OCI-LY7 (cell line): ENCODE data around the gene IQCC. TPM values are rescaled to one million over a fixed set of nuclear protein-coding genes. Genes with fewer than 3 reads are reported as not detected.

Source experiments
- BruUV-seq: library from RNA; stranded (reverse); fragments of 400-500 nt; replicated peaks from 2 replicates; lab custom pipeline; 2021; lab: Mats Ljungman, UMichigan
- CTCF ChIA-PET: fragments of 300-600 bp; sonication (Branson Sonifier 250); formaldehyde crosslinking; loops from one replicate; lab custom pipeline; 2022; ENCODE audit warnings: antibody characterized with exemption; ENCODE audit not compliant: unreplicated experiment; lab: Charles Lee
- POLR2A ChIA-PET: fragments of 300-600 bp; sonication (Branson Sonifier 250); formaldehyde crosslinking; loops from one replicate; lab custom pipeline; 2022; ENCODE audit warnings: antibody characterized with exemption; lab: Charles Lee
- DNase-seq: peaks from one replicate; pipeline ENCODE4 v3.0.0-alpha.2; 2015; ENCODE audit warnings: low spot score
- H2AFZ ChIP-seq: fragments of 200-600 bp; sonication (generic), shearing (Covaris generic); 2 replicates; pipeline ENCODE4 v1.6.1; 2014; ENCODE audit warnings: mild to moderate bottlenecking, antibody characterized with exemption, low read length, moderate library complexity
- H3K27ac ChIP-seq: fragments of 200-600 bp; sonication (generic); 2 replicates; pipeline ENCODE4 v1.5.1; 2014; ENCODE audit warnings: mixed run types, low read depth, mild to moderate bottlenecking, moderate library complexity, low read length, inconsistent platforms; ENCODE audit not compliant: poor library complexity, severe bottlenecking
- H3K36me3 ChIP-seq: fragments of 200-600 bp; sonication (generic); 2 replicates; pipeline ENCODE4 v1.6.1; 2014; ENCODE audit warnings: mild to moderate bottlenecking, antibody characterized with exemption, low read length, moderate library complexity, mixed read lengths; ENCODE audit not compliant: insufficient read depth
- H3K4me1 ChIP-seq: fragments of 200-600 bp; sonication (generic); 2 replicates; pipeline ENCODE4 v1.5.1; 2014; ENCODE audit warnings: mild to moderate bottlenecking, low read length; ENCODE audit not compliant: insufficient read depth, poor library complexity, severe bottlenecking
- H3K4me2 ChIP-seq: fragments of 200-600 bp; sonication (generic); 2 replicates; pipeline ENCODE4 v1.6.1; 2014; ENCODE audit warnings: mild to moderate bottlenecking, low read length
- H3K4me3 ChIP-seq: fragments of 200-600 bp; sonication (generic); 2 replicates; pipeline ENCODE4 v1.5.1; 2014; ENCODE audit warnings: mild to moderate bottlenecking, low read depth, low read length; ENCODE audit not compliant: poor library complexity, severe bottlenecking
- H3K79me2 ChIP-seq: fragments of 200-600 bp; sonication (generic); 2 replicates; pipeline ENCODE4 v1.6.1; 2016; ENCODE audit warnings: low read depth, mild to moderate bottlenecking, low read length, moderate library complexity, mixed read lengths; ENCODE audit not compliant: insufficient read depth
- H3K9me2 ChIP-seq: fragments of 200-600 bp; sonication (generic); 2 replicates; pipeline ENCODE4 v1.6.1; 2016; ENCODE audit warnings: mild to moderate bottlenecking, low read length, mixed read lengths; ENCODE audit not compliant: insufficient read depth
- H3K9me3 ChIP-seq: fragments of 200-600 bp; sonication (generic); 2 replicates; pipeline ENCODE4 v1.6.1; 2014; ENCODE audit warnings: mild to moderate bottlenecking, mixed run types, low read length, mixed read lengths
- H4K20me1 ChIP-seq: fragments of 200-600 bp; sonication (generic); 2 replicates; pipeline ENCODE4 v1.6.1; 2014; ENCODE audit warnings: mild to moderate bottlenecking, antibody characterized with exemption, low read length, moderate library complexity, mixed read lengths; ENCODE audit not compliant: insufficient read depth
- EZH2phosphoT487 ChIP-seq: fragments of 200-600 bp; sonication (generic); IDR thresholded peaks from 2 replicates; pipeline ENCODE4 v1.6.1; 2018; ENCODE audit warnings: low read depth, borderline replicate concordance, mild to moderate bottlenecking, mixed run types, antibody characterized with exemption, low read length, moderate library complexity, mixed read lengths
- intact Hi-C: fragments of 100-400 bp; cut with micrococcal nuclease; formaldehyde crosslinking; loops from one replicate; pipeline ENCODE4 v1.10.0; 2022; ENCODE audit not compliant: unreplicated experiment
- total RNA-seq, 2 experiments: library from RNA; depleted of rRNA in 1 of 2; stranded (reverse); fragments of >200 nt in 1 of 2; shearing (Covaris generic) in 1 of 2; gene quantifications; 2 replicates each; pipeline ENCODE4 v1.2.3, GENCODE V29; 2014 to 2022
- TF ChIP-seq, protein P1 (sequence below): fragments of 200-600 bp; sonication (generic); conservative IDR thresholded peaks from 2 replicates; pipeline ENCODE4 v1.5.1; 2014; ENCODE audit warnings: mild to moderate bottlenecking, antibody characterized with exemption, low read length, moderate library complexity, mixed read lengths

Gene IQCC
- total RNA-seq, 2 experiments from 2014 or later = 8.0 to 14.5 TPM

DNA sequence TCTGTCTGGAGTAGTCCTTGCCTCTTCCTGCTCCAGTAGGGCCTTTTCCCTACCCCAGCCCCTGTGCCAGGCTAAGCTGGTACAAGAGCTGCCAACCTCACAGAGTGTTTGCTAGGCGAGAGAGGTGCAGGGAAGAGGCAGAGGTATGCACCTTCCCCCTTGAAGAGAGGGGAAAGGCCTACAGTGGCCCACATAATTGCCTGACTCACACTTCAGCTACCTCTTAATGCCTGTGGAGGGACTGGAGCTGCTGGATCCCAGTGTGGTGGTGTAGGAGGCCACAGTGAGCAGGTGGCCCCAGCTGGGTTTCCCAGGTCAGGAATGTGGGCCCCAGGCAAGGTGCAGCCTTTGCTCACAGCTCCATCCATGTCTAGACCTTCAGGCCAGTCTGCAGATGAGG is 8.4 kb upstream of the IQCC start:
- Histone ChIP-seq H3K36me3 (peaks cover 73% of the 10 kb centered on the region), H3K4me2 (no peak overlapping the region), H3K4me1 (peaks cover 32% of the 10 kb centered on the region), H2AFZ (no peak overlapping the region), H3K9me3 (no peaks in the 10 kb centered on the region), H4K20me1 (no peaks in the 10 kb centered on the region), H3K9me2 (no peaks in the 10 kb centered on the region), H3K79me2 (no peaks in the 10 kb centered on the region), H3K27ac (no peak overlapping the region), H3K4me3 (no peak overlapping the region)
- ChIA-PET CTCF (interaction anchor here (0.6 kb wide), 1 partner anchor 13 kb away, joined by 3 read pairs; no protein-coding TSS in a partner anchor), POLR2A (interaction anchor here (0.7 to 1.1 kb wide), 2 partner anchors 43 to 124 kb away, joined by 3 read pairs; partner anchors contain the start of gene TMEM39B)
- intact Hi-C loops = no loop called here
- TF ChIP-seq, protein P1, sequence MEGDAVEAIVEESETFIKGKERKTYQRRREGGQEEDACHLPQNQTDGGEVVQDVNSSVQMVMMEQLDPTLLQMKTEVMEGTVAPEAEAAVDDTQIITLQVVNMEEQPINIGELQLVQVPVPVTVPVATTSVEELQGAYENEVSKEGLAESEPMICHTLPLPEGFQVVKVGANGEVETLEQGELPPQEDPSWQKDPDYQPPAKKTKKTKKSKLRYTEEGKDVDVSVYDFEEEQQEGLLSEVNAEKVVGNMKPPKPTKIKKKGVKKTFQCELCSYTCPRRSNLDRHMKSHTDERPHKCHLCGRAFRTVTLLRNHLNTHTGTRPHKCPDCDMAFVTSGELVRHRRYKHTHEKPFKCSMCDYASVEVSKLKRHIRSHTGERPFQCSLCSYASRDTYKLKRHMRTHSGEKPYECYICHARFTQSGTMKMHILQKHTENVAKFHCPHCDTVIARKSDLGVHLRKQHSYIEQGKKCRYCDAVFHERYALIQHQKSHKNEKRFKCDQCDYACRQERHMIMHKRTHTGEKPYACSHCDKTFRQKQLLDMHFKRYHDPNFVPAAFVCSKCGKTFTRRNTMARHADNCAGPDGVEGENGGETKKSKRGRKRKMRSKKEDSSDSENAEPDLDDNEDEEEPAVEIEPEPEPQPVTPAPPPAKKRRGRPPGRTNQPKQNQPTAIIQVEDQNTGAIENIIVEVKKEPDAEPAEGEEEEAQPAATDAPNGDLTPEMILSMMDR = no peak
- no peak for TF ChIP-seq EZH2phosphoT487
- DNase-seq = no peak
- BruUV-seq = no TSS peak

DNA sequence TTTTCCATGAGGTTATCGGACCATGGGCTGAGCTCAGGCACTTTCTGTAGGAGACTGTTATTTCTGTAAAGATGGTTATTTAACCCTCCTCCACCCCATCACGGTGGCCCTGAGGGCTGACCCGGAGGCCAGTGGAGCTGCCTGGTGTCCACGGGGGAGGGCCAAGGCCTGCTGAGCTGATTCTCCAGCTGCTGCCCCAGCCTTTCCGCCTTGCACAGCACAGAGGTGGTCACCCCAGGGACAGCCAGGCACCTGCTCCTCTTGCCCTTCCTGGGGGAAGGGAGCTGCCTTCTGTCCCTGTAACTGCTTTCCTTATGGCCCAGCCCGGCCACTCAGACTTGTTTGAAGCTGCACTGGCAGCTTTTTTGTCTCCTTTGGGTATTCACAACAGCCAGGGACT is 7.6 kb upstream of the IQCC start:
- no peaks in the 10 kb centered on the region for H3K79me2 ChIP-seq

More for the DNA sequence above, 7.6 kb upstream of the IQCC start:
- Histone ChIP-seq H2AFZ (no peak overlapping the region), H3K27ac (no peak overlapping the region), H3K36me3 (peaks cover 65% of the 10 kb centered on the region), H3K4me2 (no peak overlapping the region), H3K9me3 (no peaks in the 10 kb centered on the region), H3K9me2 (no peaks in the 10 kb centered on the region), H3K4me1 (peaks cover 39% of the 10 kb centered on the region), H3K4me3 (no peak overlapping the region), H4K20me1 (no peaks in the 10 kb centered on the region)
- POLR2A ChIA-PET = interaction anchor here (0.5 to 0.7 kb wide), 3 partner anchors 29 to 1033 kb away, joined by 3 to 4 read pairs (median 3); no protein-coding TSS in a partner anchor
- CTCF ChIA-PET = interaction anchor here (0.6 kb wide), 1 partner anchor 13 kb away, joined by 3 read pairs; no protein-coding TSS in a partner anchor
- BruUV-seq = no TSS peak
- DNase-seq = no peak
- intact Hi-C loops = no loop called here
- no peak for TF ChIP-seq EZH2phosphoT487
- TF ChIP-seq, protein P1 = no peak
